ENCODE measurements around the gene SH2B3.

Gene SH2B3

GRCh38 chr12:111410431-111411184, 4.9 kb downstream of the SH2B3 start:
- H3K4me3 ChIP-seq (ENCODE audit: low read depth, low read length), result no peak overlapping the region
- no peak for TF ChIP-seq CTCF (IDR thresholded peaks at IDR 0.05; ENCODE audit: low read depth, low read length)

- no peak for TF ChIP-seq CTCF (IDR thresholded peaks at IDR 0.05; ENCODE audit: low read depth, low read length)
These were observed 5.6 kb downstream of the SH2B3 start for GRCh38 chr12:111411185-111411764.

GRCh38 chr12:111412007-111412829, 6.5 kb downstream of the SH2B3 start:
- no peak for TF ChIP-seq CTCF (IDR thresholded peaks at IDR 0.05; ENCODE audit: low read depth, low read length)
- H3K4me3 ChIP-seq (ENCODE audit: low read depth, low read length), result no peak overlapping the region

More at GRCh38 chr12:111411185-111411764, 5.6 kb downstream of the SH2B3 start:
- no peak overlapping the region for H3K4me3 ChIP-seq (ENCODE audit: low read depth, low read length)

GRCh38 chr12:111412830-111413441, 7.2 kb downstream of the SH2B3 start:
- no peak overlapping the region for H3K4me3 ChIP-seq (ENCODE audit: low read depth, low read length)
- no peak for TF ChIP-seq CTCF (IDR thresholded peaks at IDR 0.05; ENCODE audit: low read depth, low read length)

- no peak for TF ChIP-seq CTCF (IDR thresholded peaks at IDR 0.05; ENCODE audit: low read depth, low read length)
- no peak overlapping the region for H3K4me3 ChIP-seq (ENCODE audit: low read depth, low read length)
These were observed 7.8 kb downstream of the SH2B3 start for GRCh38 chr12:111413442-111414086.

- H3K4me3 ChIP-seq (ENCODE audit: low read depth, low read length), result no peak overlapping the region
- no peak for TF ChIP-seq CTCF (IDR thresholded peaks at IDR 0.05; ENCODE audit: low read depth, low read length)
These were observed 9.1 kb downstream of the SH2B3 start for GRCh38 chr12:111414711-111415252.

All from WI38 (cell line).